K562 (cell line): ENCODE data around the gene SEL1L. TPM values are rescaled to one million over a fixed set of nuclear protein-coding genes. Genes with fewer than 3 reads are reported as not detected.

Source experiments
- ATAC-seq: fragments of 200-7000 bp; cut with Tn5 transposase; 3 replicates; pipeline ENCODE4 v1.9.1; 2020; ENCODE audit warnings: moderate library complexity
- BruUV-seq: library from RNA; stranded (reverse); fragments of 400-500 nt; replicated peaks from 2 replicates; lab custom pipeline; 2021; lab: Mats Ljungman, UMichigan
- CTCF ChIA-PET: fragments of 300-600 bp; formaldehyde crosslinking; extraction: SDS; loops from one replicate; lab custom pipeline; 2021; ENCODE audit warnings: low intra/inter-chr PET ratio; lab: Yijun Ruan, JAX
- POLR2A ChIA-PET: fragments of 300-600, 350-650 bp; sonication (Branson Sonifier 250); formaldehyde crosslinking; extraction: SDS; loops from one replicate; lab custom pipeline; 2021; ENCODE audit warnings: antibody characterized with exemption, inconsistent platforms; lab: Yijun Ruan, JAX
- DNase-seq, 4 experiments: peaks; one replicate each; pipeline versions ENCODE4 v3.0.0 to v3.0.0-alpha.2; 2011 to 2018; ENCODE audit warnings: low spot score in 3 of 4, mixed read lengths in 3 of 4; ENCODE audit errors: extremely low read depth in 1 of 4
- FAIRE-seq: peaks from 2 replicates; lab custom pipeline; 2011; peaks lifted over from hg19 to GRCh38; lab: Jason Lieb, UNC
- H2AFZ ChIP-seq: 2 replicates; pipeline ENCODE4 v1.6.0; 2011; ENCODE audit warnings: low read depth, low read length, control low read depth, inconsistent platforms
- H3K27ac ChIP-seq: fragments of 200-600 bp; 3 replicates; pipeline ENCODE4 v1.8.0; 2011; ENCODE audit warnings: low read depth, mild to moderate bottlenecking, control low read depth, inconsistent platforms, low read length, moderate library complexity, mixed read lengths; ENCODE audit errors: extremely low read depth
- H3K27me3 ChIP-seq, 2 experiments: fragments of 300-600 bp in 1 of 2; 2 replicates in 1 of 2; 3 replicates in 1 of 2; pipeline versions ENCODE4 v1.6.0 to v1.8.0; 2011; ENCODE audit warnings: inconsistent platforms in 2 of 2, low read length in 2 of 2, mild to moderate bottlenecking in 1 of 2, mixed read lengths in 1 of 2, moderate library complexity in 1 of 2; ENCODE audit not compliant: control insufficient read depth in 2 of 2, insufficient read depth in 2 of 2
- H3K36me3 ChIP-seq: fragments of 300-600 bp; 3 replicates; pipeline ENCODE4 v1.8.0; 2011; ENCODE audit warnings: mild to moderate bottlenecking, low read length, inconsistent platforms; ENCODE audit not compliant: control insufficient read depth, insufficient read depth
- H3K4me1 ChIP-seq, 2 experiments: fragments of 200-600 bp in 1 of 2; replicated peaks in 1 of 2; 2 replicates in 1 of 2; 3 replicates in 1 of 2; pipeline versions ENCODE4 v1.5.1 to v1.8.0; 2011; ENCODE audit warnings: inconsistent platforms in 2 of 2, low read length in 2 of 2, mild to moderate bottlenecking in 1 of 2, mixed read lengths in 1 of 2, moderate library complexity in 1 of 2; ENCODE audit not compliant: control insufficient read depth in 2 of 2, insufficient read depth in 2 of 2
- H3K4me2 ChIP-seq: 2 replicates; pipeline ENCODE4 v1.6.1; 2011; ENCODE audit warnings: low read length, control low read depth, inconsistent platforms, mixed read lengths; ENCODE audit not compliant: insufficient read depth
- H3K4me3 ChIP-seq: fragments of 200-600 bp; sonication (generic), shearing (Covaris generic); 2 replicates; pipeline ENCODE4 v1.5.1; 2016; ENCODE audit warnings: control low read depth, inconsistent platforms
- H3K79me2 ChIP-seq: fragments of 200-600 bp; 3 replicates; pipeline ENCODE4 v1.8.0; 2011; ENCODE audit warnings: low read length, inconsistent platforms; ENCODE audit not compliant: control insufficient read depth, insufficient read depth
- H3K9ac ChIP-seq, 2 experiments: 2 replicates each; pipeline versions ENCODE4 v1.6.0 to v1.6.1; 2011; ENCODE audit warnings: low read depth in 2 of 2, low read length in 2 of 2, control low read depth in 1 of 2, inconsistent platforms in 1 of 2, mild to moderate bottlenecking in 1 of 2, mixed read lengths in 1 of 2; ENCODE audit not compliant: insufficient read depth in 1 of 2
- H3K9me1 ChIP-seq: one replicate; pipeline ENCODE4 v1.6.0; 2011; ENCODE audit warnings: inconsistent platforms, mild to moderate bottlenecking, low read length, moderate library complexity; ENCODE audit not compliant: control insufficient read depth, insufficient read depth
- H3K9me3 ChIP-seq: replicated peaks from 2 replicates; pipeline ENCODE4 v1.5.1; 2011; ENCODE audit warnings: low read depth, low read length, inconsistent platforms; ENCODE audit not compliant: control insufficient read depth, insufficient read depth
- H4K20me1 ChIP-seq: replicated peaks from 2 replicates; pipeline ENCODE4 v1.6.1; 2011; ENCODE audit warnings: low read length, inconsistent platforms, mixed read lengths; ENCODE audit not compliant: control insufficient read depth, insufficient read depth
- EZH2 ChIP-seq: IDR thresholded peaks from 2 replicates; pipeline ENCODE4 v1.6.1; 2012; ENCODE audit warnings: low read depth, mild to moderate bottlenecking, inconsistent platforms, low read length, borderline replicate concordance
- HNRNPLL ChIP-seq: fragments of 200-400 bp; formaldehyde crosslinking; IDR thresholded peaks from 2 replicates; pipeline ENCODE4 v1.6.1; 2017; ENCODE audit warnings: low read length, low read depth, mild to moderate bottlenecking; ENCODE audit not compliant: poor library complexity, severe bottlenecking
- MYNN ChIP-seq, 2 experiments: sonication (generic); formaldehyde crosslinking in 1 of 2; IDR thresholded peaks; 2 replicates each; pipeline versions ENCODE4 v1.5.0 to v1.6.1; 2016 to 2020; ENCODE audit warnings: antibody characterized with exemption in 1 of 2, missing genetic modification reagents in 1 of 2
- NRF1 ChIP-seq, 2 experiments: fragments of 450-650 bp; IDR thresholded peaks in 1 of 2; conservative IDR thresholded peaks in 1 of 2; 2 replicates each; pipeline ENCODE4 v1.6.1; 2014; ENCODE audit warnings: mild to moderate bottlenecking in 2 of 2
- XRCC5 ChIP-seq: fragments of 200-400 bp; formaldehyde crosslinking; IDR thresholded peaks from 2 replicates; pipeline ENCODE4 v1.6.1; 2017; ENCODE audit warnings: low read depth, mild to moderate bottlenecking, low read length
- ZNF174 ChIP-seq: fragments of 250-450 bp; sonication (Bioruptor Pico); IDR thresholded peaks from 2 replicates; pipeline ENCODE4 v1.4.0; 2020; ENCODE audit warnings: mild to moderate bottlenecking
- ZNF24 ChIP-seq: fragments of 450-650 bp; IDR thresholded peaks from 2 replicates; pipeline ENCODE4 v1.6.1; 2016
- ZNF778 ChIP-seq: fragments of 450-650 bp; formaldehyde crosslinking; IDR thresholded peaks from 2 replicates; pipeline ENCODE4 v1.4.0; 2020; ENCODE audit warnings: mild to moderate bottlenecking, moderate library complexity
- WGBS: fragments of 100-300 bp; shearing (Covaris generic); methylation state at CpG from one replicate; pipeline ENCODE4 v1.1.6; 2016; ENCODE audit warnings: low coverage, mixed read lengths; ENCODE audit not compliant: insufficient coverage; ENCODE audit errors: missing lambda C conversion rate; 5-methylcytosine and 5-hydroxymethylcytosine counted together
- in situ Hi-C: fragments of 300-500 bp; cut with MboI; formaldehyde crosslinking; loops from 4 replicates; pipeline ENCODE4 v1.15.0; 2018; ENCODE audit warnings: inconsistent platforms, mixed read lengths
- intact Hi-C: fragments of 100-400 bp; cut with micrococcal nuclease; formaldehyde crosslinking; loops from 2 replicates; pipeline ENCODE4 v1.14.2; 2022
- polyA plus RNA-seq, 8 experiments: library from polyadenylated mRNA; depleted of rRNA in 4 of 8; stranded (reverse) in 5 of 8; unstranded in 3 of 8; fragments of >200 nt; fragmentation: Nextera tagmentation in 2 of 8; fragmentation: Illumina TruSeq in 1 of 8; extraction: Ambion mirVana in 2 of 8; extraction: Trizol in 1 of 8; gene quantifications; 2 replicates each; pipeline versions ENCODE4 v1.2.1 to v1.2.3, GENCODE V29; 2011 to 2014; ENCODE audit warnings: inconsistent platforms in 1 of 8, missing spikeins in 1 of 8
- total RNA-seq, 7 experiments: library from RNA; depleted of rRNA in 6 of 7; stranded (reverse); fragments of >200 nt in 6 of 7; fragmentation: Illumina TruSeq in 2 of 7; extraction: Trizol in 2 of 7; gene quantifications; 2 replicates each; pipeline versions ENCODE4 v1.2.1 to v1.2.3, GENCODE V29; 2011 to 2021; ENCODE audit warnings: low replicate concordance in 1 of 7
- TF ChIP-seq, protein P1 (sequence below): fragments of 450-650 bp; IDR thresholded peaks from 2 replicates; pipeline ENCODE4 v1.6.1; 2016; ENCODE audit warnings: mild to moderate bottlenecking, moderate library complexity
- TF ChIP-seq, protein P2 (sequence below): fragments of 250-450 bp; sonication (Bioruptor Pico); IDR thresholded peaks from 2 replicates; pipeline ENCODE4 v1.5.0; 2020; ENCODE audit warnings: mild to moderate bottlenecking

SEL1L gene
- total and polyA plus RNA-seq, 9 of the 15 experiments (the other 6 are each of a cell fraction or from before 2014, with no cell fraction given) = 7.7 to 21.1 (median 13.6) TPM

DNA sequence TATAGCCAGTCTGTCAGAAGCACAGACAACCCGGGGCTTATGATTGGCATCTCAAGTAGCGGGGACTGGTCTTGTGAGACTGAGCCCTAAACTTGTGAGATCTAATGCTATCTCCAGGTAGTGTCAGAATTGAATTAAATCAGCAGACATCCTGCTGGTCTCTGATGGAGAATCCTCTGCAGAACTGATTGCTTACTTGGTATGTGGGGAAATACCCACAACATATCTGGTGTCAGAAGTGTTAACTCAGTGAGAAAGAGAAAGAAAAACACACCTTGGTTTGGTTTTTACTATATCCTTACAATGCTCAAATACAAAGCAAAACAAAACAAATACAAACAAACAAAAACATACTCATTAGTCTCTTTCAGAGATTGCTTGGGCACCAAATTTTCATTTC, 10.0 kb downstream of the SEL1L start:
- H3K9ac ChIP-seq = no peak overlapping the region
- H3K27ac ChIP-seq = no peak overlapping the region
- CTCF ChIA-PET = no interaction called here
- WGBS = 94% methylated on average over 2 of the region's 2 CpGs
- no peak overlapping the region for H2AFZ ChIP-seq
- peaks cover 4% of the 10 kb centered on the region; the same call in 1 of the 3 replicates for H3K79me2 ChIP-seq
- intact Hi-C loops = no loop called here
- FAIRE-seq = no peak
- ATAC-seq = no peak
- no peaks in the 10 kb centered on the region for H3K27me3 ChIP-seq
- H3K9me3 ChIP-seq = no peaks in the 10 kb centered on the region
- BruUV-seq = no TSS peak
- no peaks in the 10 kb centered on the region for H3K9me1 ChIP-seq
- H3K4me3 ChIP-seq = no peak overlapping the region
- no peak overlapping the region for H3K4me2 ChIP-seq
- peaks cover 61% of the 10 kb centered on the region for H3K36me3 ChIP-seq
- in situ Hi-C loops = no loop called here
- no peaks in the 10 kb centered on the region for H4K20me1 ChIP-seq
- no peak for DNase-seq
- peaks cover 0 to 13% of the 10 kb centered on the region in 2 experiments; a peak in 3 of 5 replicates for H3K4me1 ChIP-seq
- POLR2A ChIA-PET = interaction anchor here (1.3 kb wide), 1 partner anchor 9 kb away, joined by 3 read pairs; no protein-coding TSS in a partner anchor
- no peak for TF ChIP-seq HNRNPLL
- TF ChIP-seq, protein P1, sequence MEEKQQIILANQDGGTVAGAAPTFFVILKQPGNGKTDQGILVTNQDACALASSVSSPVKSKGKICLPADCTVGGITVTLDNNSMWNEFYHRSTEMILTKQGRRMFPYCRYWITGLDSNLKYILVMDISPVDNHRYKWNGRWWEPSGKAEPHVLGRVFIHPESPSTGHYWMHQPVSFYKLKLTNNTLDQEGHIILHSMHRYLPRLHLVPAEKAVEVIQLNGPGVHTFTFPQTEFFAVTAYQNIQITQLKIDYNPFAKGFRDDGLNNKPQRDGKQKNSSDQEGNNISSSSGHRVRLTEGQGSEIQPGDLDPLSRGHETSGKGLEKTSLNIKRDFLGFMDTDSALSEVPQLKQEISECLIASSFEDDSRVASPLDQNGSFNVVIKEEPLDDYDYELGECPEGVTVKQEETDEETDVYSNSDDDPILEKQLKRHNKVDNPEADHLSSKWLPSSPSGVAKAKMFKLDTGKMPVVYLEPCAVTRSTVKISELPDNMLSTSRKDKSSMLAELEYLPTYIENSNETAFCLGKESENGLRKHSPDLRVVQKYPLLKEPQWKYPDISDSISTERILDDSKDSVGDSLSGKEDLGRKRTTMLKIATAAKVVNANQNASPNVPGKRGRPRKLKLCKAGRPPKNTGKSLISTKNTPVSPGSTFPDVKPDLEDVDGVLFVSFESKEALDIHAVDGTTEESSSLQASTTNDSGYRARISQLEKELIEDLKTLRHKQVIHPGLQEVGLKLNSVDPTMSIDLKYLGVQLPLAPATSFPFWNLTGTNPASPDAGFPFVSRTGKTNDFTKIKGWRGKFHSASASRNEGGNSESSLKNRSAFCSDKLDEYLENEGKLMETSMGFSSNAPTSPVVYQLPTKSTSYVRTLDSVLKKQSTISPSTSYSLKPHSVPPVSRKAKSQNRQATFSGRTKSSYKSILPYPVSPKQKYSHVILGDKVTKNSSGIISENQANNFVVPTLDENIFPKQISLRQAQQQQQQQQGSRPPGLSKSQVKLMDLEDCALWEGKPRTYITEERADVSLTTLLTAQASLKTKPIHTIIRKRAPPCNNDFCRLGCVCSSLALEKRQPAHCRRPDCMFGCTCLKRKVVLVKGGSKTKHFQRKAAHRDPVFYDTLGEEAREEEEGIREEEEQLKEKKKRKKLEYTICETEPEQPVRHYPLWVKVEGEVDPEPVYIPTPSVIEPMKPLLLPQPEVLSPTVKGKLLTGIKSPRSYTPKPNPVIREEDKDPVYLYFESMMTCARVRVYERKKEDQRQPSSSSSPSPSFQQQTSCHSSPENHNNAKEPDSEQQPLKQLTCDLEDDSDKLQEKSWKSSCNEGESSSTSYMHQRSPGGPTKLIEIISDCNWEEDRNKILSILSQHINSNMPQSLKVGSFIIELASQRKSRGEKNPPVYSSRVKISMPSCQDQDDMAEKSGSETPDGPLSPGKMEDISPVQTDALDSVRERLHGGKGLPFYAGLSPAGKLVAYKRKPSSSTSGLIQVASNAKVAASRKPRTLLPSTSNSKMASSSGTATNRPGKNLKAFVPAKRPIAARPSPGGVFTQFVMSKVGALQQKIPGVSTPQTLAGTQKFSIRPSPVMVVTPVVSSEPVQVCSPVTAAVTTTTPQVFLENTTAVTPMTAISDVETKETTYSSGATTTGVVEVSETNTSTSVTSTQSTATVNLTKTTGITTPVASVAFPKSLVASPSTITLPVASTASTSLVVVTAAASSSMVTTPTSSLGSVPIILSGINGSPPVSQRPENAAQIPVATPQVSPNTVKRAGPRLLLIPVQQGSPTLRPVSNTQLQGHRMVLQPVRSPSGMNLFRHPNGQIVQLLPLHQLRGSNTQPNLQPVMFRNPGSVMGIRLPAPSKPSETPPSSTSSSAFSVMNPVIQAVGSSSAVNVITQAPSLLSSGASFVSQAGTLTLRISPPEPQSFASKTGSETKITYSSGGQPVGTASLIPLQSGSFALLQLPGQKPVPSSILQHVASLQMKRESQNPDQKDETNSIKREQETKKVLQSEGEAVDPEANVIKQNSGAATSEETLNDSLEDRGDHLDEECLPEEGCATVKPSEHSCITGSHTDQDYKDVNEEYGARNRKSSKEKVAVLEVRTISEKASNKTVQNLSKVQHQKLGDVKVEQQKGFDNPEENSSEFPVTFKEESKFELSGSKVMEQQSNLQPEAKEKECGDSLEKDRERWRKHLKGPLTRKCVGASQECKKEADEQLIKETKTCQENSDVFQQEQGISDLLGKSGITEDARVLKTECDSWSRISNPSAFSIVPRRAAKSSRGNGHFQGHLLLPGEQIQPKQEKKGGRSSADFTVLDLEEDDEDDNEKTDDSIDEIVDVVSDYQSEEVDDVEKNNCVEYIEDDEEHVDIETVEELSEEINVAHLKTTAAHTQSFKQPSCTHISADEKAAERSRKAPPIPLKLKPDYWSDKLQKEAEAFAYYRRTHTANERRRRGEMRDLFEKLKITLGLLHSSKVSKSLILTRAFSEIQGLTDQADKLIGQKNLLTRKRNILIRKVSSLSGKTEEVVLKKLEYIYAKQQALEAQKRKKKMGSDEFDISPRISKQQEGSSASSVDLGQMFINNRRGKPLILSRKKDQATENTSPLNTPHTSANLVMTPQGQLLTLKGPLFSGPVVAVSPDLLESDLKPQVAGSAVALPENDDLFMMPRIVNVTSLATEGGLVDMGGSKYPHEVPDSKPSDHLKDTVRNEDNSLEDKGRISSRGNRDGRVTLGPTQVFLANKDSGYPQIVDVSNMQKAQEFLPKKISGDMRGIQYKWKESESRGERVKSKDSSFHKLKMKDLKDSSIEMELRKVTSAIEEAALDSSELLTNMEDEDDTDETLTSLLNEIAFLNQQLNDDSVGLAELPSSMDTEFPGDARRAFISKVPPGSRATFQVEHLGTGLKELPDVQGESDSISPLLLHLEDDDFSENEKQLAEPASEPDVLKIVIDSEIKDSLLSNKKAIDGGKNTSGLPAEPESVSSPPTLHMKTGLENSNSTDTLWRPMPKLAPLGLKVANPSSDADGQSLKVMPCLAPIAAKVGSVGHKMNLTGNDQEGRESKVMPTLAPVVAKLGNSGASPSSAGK = no peak
- TF ChIP-seq XRCC5 = no peak
- TF ChIP-seq NRF1 (conservative IDR thresholded peaks at IDR 0.05 in 1 of 2, IDR thresholded peaks at IDR 0.05 in 1 of 2) = no peak
- TF ChIP-seq, protein P2, sequence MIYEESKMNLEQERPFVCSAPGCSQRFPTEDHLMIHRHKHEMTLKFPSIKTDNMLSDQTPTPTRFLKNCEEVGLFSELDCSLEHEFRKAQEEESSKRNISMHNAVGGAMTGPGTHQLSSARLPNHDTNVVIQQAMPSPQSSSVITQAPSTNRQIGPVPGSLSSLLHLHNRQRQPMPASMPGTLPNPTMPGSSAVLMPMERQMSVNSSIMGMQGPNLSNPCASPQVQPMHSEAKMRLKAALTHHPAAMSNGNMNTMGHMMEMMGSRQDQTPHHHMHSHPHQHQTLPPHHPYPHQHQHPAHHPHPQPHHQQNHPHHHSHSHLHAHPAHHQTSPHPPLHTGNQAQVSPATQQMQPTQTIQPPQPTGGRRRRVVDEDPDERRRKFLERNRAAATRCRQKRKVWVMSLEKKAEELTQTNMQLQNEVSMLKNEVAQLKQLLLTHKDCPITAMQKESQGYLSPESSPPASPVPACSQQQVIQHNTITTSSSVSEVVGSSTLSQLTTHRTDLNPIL (CRISPR knock-in tag) = no peak
- no peak for TF ChIP-seq MYNN (IDR thresholded peaks at IDR 0.05)
- no peak for TF ChIP-seq MYNN (CRISPR knock-in tag; IDR thresholded peaks at IDR 0.05)
- TF ChIP-seq ZNF174 (CRISPR knock-in tag) = no peak
- no peak for TF ChIP-seq ZNF24
- no peak for TF ChIP-seq EZH2
- TF ChIP-seq ZNF778 (CRISPR knock-in tag) = no peak
